Endothelial cell of umbilical vein (primary cell): ENCODE measurements around the gene VEGFC. TPM values are rescaled to one million over a fixed set of nuclear protein-coding genes. Genes with fewer than 3 reads are reported as not detected.

ENCODE experiments used
- BruUV-seq: library from RNA; stranded (reverse); fragments of 400-500 nt; replicated peaks from 2 replicates; lab custom pipeline; 2021; lab: Mats Ljungman, UMichigan
- CTCF ChIA-PET: fragments of 300-600, 350-600 bp; sonication (Branson Sonifier 250); formaldehyde crosslinking; loops from one replicate; lab custom pipeline; 2021; ENCODE audit warnings: antibody characterized with exemption, inconsistent platforms; lab: Charles Lee
- POLR2A ChIA-PET: fragments of 300-600, 350-600 bp; sonication (Branson Sonifier 250); formaldehyde crosslinking; loops from one replicate; lab custom pipeline; 2021; ENCODE audit warnings: antibody characterized with exemption, inconsistent platforms; lab: Charles Lee
- DNase-seq: peaks from one replicate; pipeline ENCODE4 v3.0.0-alpha.2; 2011; ENCODE audit warnings: low read depth, low spot score
- FAIRE-seq: peaks from 2 replicates; lab custom pipeline; 2011; peaks lifted over from hg19 to GRCh38; lab: Jason Lieb, UNC
- H2AFZ ChIP-seq: 2 replicates; pipeline ENCODE4 v1.6.0; 2012; ENCODE audit warnings: low read depth, low read length, control low read depth, inconsistent platforms
- H3K27ac ChIP-seq: 2 replicates; pipeline ENCODE4 v1.5.1; 2011; ENCODE audit warnings: low read depth, mild to moderate bottlenecking, control low read depth, low read length, moderate library complexity; ENCODE audit not compliant: insufficient read depth
- H3K27me3 ChIP-seq, 2 experiments: 2 replicates each; pipeline versions ENCODE4 v1.6.0 to v1.6.1; 2011; ENCODE audit warnings: low read length in 2 of 2, mixed read lengths in 1 of 2; ENCODE audit not compliant: control insufficient read depth in 2 of 2, insufficient read depth in 2 of 2
- H3K36me3 ChIP-seq, 2 experiments: 2 replicates in 1 of 2; 3 replicates in 1 of 2; pipeline ENCODE4 v1.5.1; 2011; ENCODE audit warnings: low read length in 2 of 2, mild to moderate bottlenecking in 1 of 2, moderate library complexity in 1 of 2; ENCODE audit not compliant: control insufficient read depth in 2 of 2, insufficient read depth in 2 of 2; ENCODE audit errors: extremely low read depth in 1 of 2
- H3K4me1 ChIP-seq: 3 replicates; pipeline ENCODE4 v1.5.1; 2011; ENCODE audit warnings: mild to moderate bottlenecking, low read length; ENCODE audit not compliant: control insufficient read depth, insufficient read depth; ENCODE audit errors: extremely low read depth
- H3K4me2 ChIP-seq: 2 replicates; pipeline ENCODE4 v1.6.1; 2011; ENCODE audit warnings: low read length, control low read depth, mixed read lengths; ENCODE audit not compliant: insufficient read depth
- H3K4me3 ChIP-seq, 3 experiments: fragments of 200-600 bp in 1 of 3; sonication (generic), shearing (Covaris generic) in 1 of 3; replicated peaks in 1 of 3; 2 replicates each; pipeline ENCODE4 v1.5.1; 2011 to 2016; ENCODE audit warnings: control low read depth in 3 of 3, low read length in 3 of 3, mild to moderate bottlenecking in 2 of 3, inconsistent platforms in 1 of 3, low read depth in 1 of 3, moderate library complexity in 1 of 3; ENCODE audit not compliant: insufficient read depth in 1 of 3
- H3K79me2 ChIP-seq: 2 replicates; pipeline ENCODE4 v1.6.0; 2012; ENCODE audit warnings: low read length, inconsistent platforms; ENCODE audit not compliant: control insufficient read depth, insufficient read depth
- H3K9ac ChIP-seq: replicated peaks from 2 replicates; pipeline ENCODE3; 2011; ENCODE audit warnings: low read length, control low read depth; ENCODE audit not compliant: insufficient read depth; ENCODE audit errors: extremely low read depth
- H3K9me1 ChIP-seq: replicated peaks from 3 replicates; pipeline ENCODE4 v1.6.0; 2011; ENCODE audit warnings: mild to moderate bottlenecking, low read length; ENCODE audit not compliant: control insufficient read depth, insufficient read depth; ENCODE audit errors: extremely low read depth
- H3K9me3 ChIP-seq: replicated peaks from 2 replicates; pipeline ENCODE4 v1.5.1; 2012; ENCODE audit warnings: low read length, inconsistent platforms; ENCODE audit not compliant: control insufficient read depth, insufficient read depth
- H4K20me1 ChIP-seq: replicated peaks from 2 replicates; pipeline ENCODE3; 2011; ENCODE audit warnings: mild to moderate bottlenecking, low read length; ENCODE audit not compliant: control insufficient read depth, insufficient read depth; ENCODE audit errors: extremely low read depth
- CTCF ChIP-seq, 2 donors: IDR thresholded peaks; 1 replicate in 1 of 2; 2 replicates in 1 of 2; pipeline ENCODE4 v1.5.1; 2011; ENCODE audit warnings: low read length in 2 of 2, mild to moderate bottlenecking in 2 of 2, moderate library complexity in 2 of 2, control low read depth in 1 of 2, inconsistent platforms in 1 of 2, low read depth in 1 of 2; ENCODE audit not compliant: insufficient read depth in 1 of 2; ENCODE audit errors: extremely low read depth in 1 of 2
- EZH2 ChIP-seq: IDR thresholded peaks from 2 replicates; pipeline ENCODE4 v1.6.1; 2012; ENCODE audit warnings: borderline replicate concordance, low read depth, mild to moderate bottlenecking, moderate library complexity, low read length, inconsistent platforms; ENCODE audit not compliant: severe bottlenecking
- FOS ChIP-seq: IDR thresholded peaks from 2 replicates; pipeline ENCODE4 v1.6.1; 2011; ENCODE audit warnings: mild to moderate bottlenecking, low read length, moderate library complexity, borderline replicate concordance; ENCODE audit not compliant: insufficient read depth
- GATA2 ChIP-seq: IDR thresholded peaks from 2 replicates; pipeline ENCODE4 v1.7.0; 2011; ENCODE audit warnings: low read depth, mild to moderate bottlenecking, moderate library complexity, mixed read lengths, low read length; ENCODE audit not compliant: insufficient read length, insufficient read depth
- JUN ChIP-seq: IDR thresholded peaks from 2 replicates; pipeline ENCODE4 v1.6.1; 2011; ENCODE audit warnings: borderline replicate concordance, low read depth; ENCODE audit not compliant: insufficient read length, insufficient read depth
- MAX ChIP-seq: IDR thresholded peaks from 2 replicates; pipeline ENCODE4 v1.6.1; 2011; ENCODE audit not compliant: insufficient read depth, insufficient read length
- MYC ChIP-seq: IDR thresholded peaks from one replicate; pipeline ENCODE4 v1.6.1; 2011; ENCODE audit warnings: mild to moderate bottlenecking, low read depth, low read length
- POLR2A ChIP-seq: IDR thresholded peaks from 2 replicates; pipeline ENCODE4 v1.6.1; 2012; ENCODE audit warnings: low read depth, mild to moderate bottlenecking, control low read depth, low read length
- POLR2AphosphoS5 ChIP-seq: IDR thresholded peaks from 2 replicates; pipeline ENCODE4 v1.6.1; 2012; ENCODE audit warnings: low read depth, mild to moderate bottlenecking, control low read depth, low read length, moderate library complexity; ENCODE audit not compliant: insufficient read depth
- dilution Hi-C: fragments of 300-500 bp; cut with MboI; formaldehyde crosslinking; loops from one replicate; pipeline ENCODE4 v1.15.0; 2019; ENCODE audit warnings: low sequenced_read_pairs; ENCODE audit not compliant: extremely low pct_ligation_motif_present
- intact Hi-C: fragments of 100-400 bp; cut with micrococcal nuclease; formaldehyde crosslinking; loops from one replicate; pipeline ENCODE4 v1.10.0; 2022
- polyA plus RNA-seq, 4 experiments: library from polyadenylated mRNA; depleted of rRNA in 3 of 4; stranded (reverse) in 3 of 4; unstranded in 1 of 4; fragments of >200 nt; gene quantifications; 2 replicates each; pipeline versions ENCODE4 v1.2.1 to v1.2.3, GENCODE V29; 2011 to 2012; ENCODE audit warnings: missing spikeins in 1 of 4
- total RNA-seq: library from RNA; stranded (reverse); gene quantifications from 2 replicates; pipeline ENCODE4 v1.2.3, GENCODE V29; 2021

VEGFC gene
- total and polyA plus RNA-seq, 2 donors (not counting 3 experiments of a cell fraction or from before 2014, with no cell fraction given) = 20.4 to 34.9 TPM

GRCh38 chr4:176753049-176753448 lies 39.7 kb downstream of the VEGFC start:
- ChIA-PET POLR2A (no interaction called here), CTCF (interaction anchor here (1.3 to 2.1 kb wide), 2 partner anchors 11 to 294 kb away, joined by 3 to 8 read pairs; no protein-coding TSS in a partner anchor)
- Histone ChIP-seq H2AFZ (no peak overlapping the region), H3K27me3 (no peaks in the 10 kb centered on the region), H3K9ac (no peak overlapping the region), H3K9me3 (no peaks in the 10 kb centered on the region), H4K20me1 (peaks cover 19% of the 10 kb centered on the region), H3K4me2 (no peak overlapping the region), H3K4me1 (peaks cover 11% of the 10 kb centered on the region), H3K27ac (no peak overlapping the region), H3K4me3 (no peak overlapping the region), H3K79me2 (peaks cover 97% of the 10 kb centered on the region), H3K36me3 (no peaks in the 10 kb centered on the region), H3K9me1 (no peaks in the 10 kb centered on the region)
- FAIRE-seq (peak; percentile 52), DNase-seq (peak; percentile 50)
- TF ChIP-seq MAX = no peak
- TF ChIP-seq POLR2AphosphoS5 = no peak
- intact Hi-C loops = loop anchor here (2.0 kb wide), 1 partner anchor 28 kb away; no protein-coding TSS in a partner anchor
- BruUV-seq = no TSS peak
- dilution Hi-C loops = no loop called here

DNA sequence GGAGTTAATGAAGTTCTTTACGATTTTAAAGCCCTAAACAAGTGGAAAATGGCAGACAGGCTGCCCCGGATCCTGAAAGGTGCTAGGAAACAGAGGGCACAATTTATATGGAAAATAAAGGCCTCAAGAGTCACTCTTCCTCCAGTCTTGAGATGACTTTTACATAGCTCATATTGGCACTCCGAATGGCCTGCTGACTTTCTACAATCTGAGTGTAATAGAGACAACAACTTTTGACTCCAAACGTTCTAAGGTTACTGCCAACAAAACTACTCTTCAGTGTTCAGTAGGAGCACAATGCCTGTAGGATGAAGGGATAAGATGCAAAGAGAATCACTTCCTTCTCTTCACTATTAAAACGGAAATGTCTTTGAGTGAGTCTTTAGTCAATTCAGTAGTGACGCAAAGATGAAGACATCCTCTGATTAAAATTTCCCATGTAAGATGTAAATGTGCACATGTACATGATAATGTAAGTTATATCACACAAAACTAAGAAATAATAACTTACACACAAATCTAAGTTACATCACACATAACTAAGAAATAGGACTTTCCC lies 40.5 kb downstream of the VEGFC start:
- H4K20me1 ChIP-seq = peaks cover 19% of the 10 kb centered on the region
- no peak overlapping the region for H3K4me2 ChIP-seq
- POLR2A ChIA-PET = no interaction called here

More for the DNA sequence above, 40.5 kb downstream of the VEGFC start:
- no peaks in the 10 kb centered on the region for H3K27me3 ChIP-seq
- no peak overlapping the region for H2AFZ ChIP-seq
- no peaks in the 10 kb centered on the region for H3K36me3 ChIP-seq
- DNase-seq = no peak
- intact Hi-C loops = loop anchor here (2.0 kb wide), 1 partner anchor 29 kb away; no protein-coding TSS in a partner anchor
- H3K79me2 ChIP-seq = peaks cover 95% of the 10 kb centered on the region
- no peak overlapping the region for H3K9ac ChIP-seq
- no peaks in the 10 kb centered on the region for H3K9me3 ChIP-seq
- BruUV-seq = no TSS peak
- TF ChIP-seq FOS (no peak), MYC (no peak), GATA2 (no peak), EZH2 (no peak), POLR2A (no peak), CTCF (IDR thresholded peaks at IDR 0.05; ENCODE audit: extremely low read depth in 1 of 2, insufficient read depth in 1 of 2, low read depth in 1 of 2, low read length in 2 of 2) (no peak), MAX (no peak), POLR2AphosphoS5 (no peak), JUN (no peak)
- no peak overlapping the region for H3K4me3 ChIP-seq
- H3K9me1 ChIP-seq = no peaks in the 10 kb centered on the region
- H3K27ac ChIP-seq = no peak overlapping the region
- CTCF ChIA-PET = interaction anchor here (1.0 to 2.8 kb wide), 3 partner anchors 17 to 296 kb away, joined by 5 to 9 read pairs (median 8); no protein-coding TSS in a partner anchor
- peaks cover 11% of the 10 kb centered on the region for H3K4me1 ChIP-seq
- dilution Hi-C loops = no loop called here
- no peak for FAIRE-seq
